HT1080 (cell line): ENCODE results near the gene ZBED4. TPM values are rescaled to one million over a fixed set of nuclear protein-coding genes. Genes with fewer than 3 reads are reported as not detected.
A peak's percentile ranks its signal among the peaks of the same experiment; 100 is the strongest.

Source experiments
- DNase-seq: peaks from one replicate; pipeline ENCODE4 v3.0.0-alpha.2; 2015; ENCODE audit warnings: low read depth
- total RNA-seq: library from RNA; depleted of rRNA; stranded (reverse); fragments of >200 nt; shearing (Covaris generic); gene quantifications from 2 replicates; pipeline ENCODE4 v1.2.3, GENCODE V29; 2014

The ZBED4 gene
- total RNA-seq, 1 experiment from 2014 or later: 15.1 TPM

DNA sequence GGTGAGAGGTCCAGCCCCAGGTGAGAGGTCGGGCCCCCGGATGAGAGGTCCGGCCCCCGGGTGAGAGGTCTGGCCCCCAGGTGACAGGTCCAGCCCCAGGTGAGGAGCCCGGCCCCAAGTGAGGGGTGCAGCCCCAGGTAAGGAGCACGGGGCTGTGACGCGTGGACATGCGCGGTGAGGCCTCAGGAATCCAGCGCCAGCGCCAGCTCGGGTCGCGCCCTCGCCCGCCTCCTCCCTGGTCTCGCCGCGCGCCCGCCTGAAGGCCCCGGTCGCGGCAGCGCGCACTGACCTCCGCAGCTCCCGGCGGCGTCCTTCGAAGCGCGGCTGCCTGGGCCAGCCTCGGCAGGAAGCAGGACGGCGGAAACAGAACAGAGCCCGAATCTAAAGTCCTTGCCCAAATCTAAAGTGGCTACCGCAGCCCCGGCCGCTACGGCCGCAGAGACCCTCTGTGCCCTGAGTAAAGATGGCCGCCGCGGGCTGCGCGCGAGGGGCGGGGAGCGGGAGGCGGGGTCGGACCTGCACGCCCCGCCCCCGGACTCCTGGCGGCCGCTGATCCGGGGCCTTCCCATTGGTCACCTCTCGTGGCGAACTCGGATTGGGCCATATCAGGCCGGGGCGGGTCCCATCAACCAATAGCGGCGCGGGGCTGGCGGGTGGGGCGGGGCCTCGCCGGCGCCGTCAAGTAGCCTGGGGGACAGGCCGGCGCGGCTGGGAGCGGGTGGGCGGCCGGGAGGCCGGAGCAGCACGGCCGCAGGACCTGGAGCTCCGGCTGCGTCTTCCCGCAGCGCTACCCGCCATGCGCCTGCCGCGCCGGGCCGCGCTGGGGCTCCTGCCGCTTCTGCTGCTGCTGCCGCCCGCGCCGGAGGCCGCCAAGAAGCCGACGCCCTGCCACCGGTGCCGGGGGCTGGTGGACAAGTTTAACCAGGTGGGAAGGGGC is 64.6 kb downstream of the ZBED4 start, which contains the start of the genes ALG12 and CRELD2:
ALG12 (minus strand) TSS at position 465 of the 937 bp plus-strand sequence. CDS start 4,673 bp downstream, outside the sequence.
CRELD2 (plus strand) TSS at position 661 of the 937 bp plus-strand sequence; CDS start at position 797, 136 bp downstream.
- peak; percentile 95 for DNase-seq

DNA sequence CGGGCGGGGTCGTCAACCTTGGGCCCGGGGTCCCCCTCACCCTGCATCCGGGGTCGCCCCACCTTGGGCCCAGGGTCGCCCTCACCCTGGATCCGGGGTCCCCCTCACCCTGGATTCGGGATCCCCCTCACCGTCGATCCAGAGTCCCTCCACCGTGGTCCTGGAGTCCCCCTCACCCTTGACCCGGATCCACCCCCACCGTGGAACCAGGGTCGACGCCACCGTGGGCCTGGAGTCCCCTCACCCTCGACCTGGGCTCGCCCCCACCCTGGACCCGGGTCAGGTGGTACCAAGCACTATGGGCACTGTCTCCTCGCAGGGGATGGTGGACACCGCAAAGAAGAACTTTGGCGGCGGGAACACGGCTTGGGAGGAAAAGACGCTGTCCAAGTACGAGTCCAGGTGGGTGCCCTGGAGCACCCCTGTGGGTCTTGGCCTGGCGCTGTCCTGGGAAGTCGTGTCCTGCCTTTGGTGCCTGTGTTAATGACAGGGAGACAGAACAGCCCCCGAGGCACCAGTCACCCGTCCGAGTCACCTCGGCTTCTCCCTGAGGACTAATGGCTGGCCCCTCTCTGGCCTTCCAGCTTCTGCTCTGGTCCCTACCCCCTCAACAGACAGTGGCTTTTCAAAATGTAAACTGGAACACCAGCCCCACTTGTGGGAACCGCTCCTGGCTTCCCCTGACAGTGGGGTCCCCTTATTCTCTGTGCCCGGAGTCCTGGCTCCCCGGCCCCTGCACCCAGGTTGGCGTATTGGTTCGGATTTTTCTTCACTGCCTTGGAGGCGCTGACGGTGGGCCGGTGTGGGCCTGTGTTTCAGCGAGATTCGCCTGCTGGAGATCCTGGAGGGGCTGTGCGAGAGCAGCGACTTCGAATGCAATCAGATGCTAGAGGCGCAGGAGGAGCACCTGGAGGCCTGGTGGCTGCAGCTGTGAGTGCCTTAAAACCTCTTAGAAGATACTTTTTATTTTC is 65.6 kb downstream of the ZBED4 start:
- DNase-seq: no peak

DNA sequence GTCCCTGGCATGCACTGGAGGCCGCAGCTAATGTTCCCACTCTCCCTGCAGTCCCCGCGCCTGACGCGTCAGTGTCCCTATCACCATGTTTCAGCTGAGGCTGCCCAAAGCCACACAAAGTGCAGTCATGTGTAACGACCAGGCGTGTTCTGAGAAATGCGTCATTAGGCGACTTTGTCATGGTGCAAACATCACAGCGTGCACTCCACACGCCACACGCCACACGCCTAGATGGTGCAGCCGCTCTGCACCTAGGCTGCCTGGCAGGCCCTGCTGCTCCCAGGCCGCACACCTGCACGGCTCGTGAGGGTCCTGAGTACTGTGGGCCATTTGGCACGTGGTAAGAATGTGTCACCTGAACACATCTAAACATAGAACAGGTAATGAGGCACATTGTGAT is 67.2 kb downstream of the ZBED4 start:
- no peak for DNase-seq

DNA sequence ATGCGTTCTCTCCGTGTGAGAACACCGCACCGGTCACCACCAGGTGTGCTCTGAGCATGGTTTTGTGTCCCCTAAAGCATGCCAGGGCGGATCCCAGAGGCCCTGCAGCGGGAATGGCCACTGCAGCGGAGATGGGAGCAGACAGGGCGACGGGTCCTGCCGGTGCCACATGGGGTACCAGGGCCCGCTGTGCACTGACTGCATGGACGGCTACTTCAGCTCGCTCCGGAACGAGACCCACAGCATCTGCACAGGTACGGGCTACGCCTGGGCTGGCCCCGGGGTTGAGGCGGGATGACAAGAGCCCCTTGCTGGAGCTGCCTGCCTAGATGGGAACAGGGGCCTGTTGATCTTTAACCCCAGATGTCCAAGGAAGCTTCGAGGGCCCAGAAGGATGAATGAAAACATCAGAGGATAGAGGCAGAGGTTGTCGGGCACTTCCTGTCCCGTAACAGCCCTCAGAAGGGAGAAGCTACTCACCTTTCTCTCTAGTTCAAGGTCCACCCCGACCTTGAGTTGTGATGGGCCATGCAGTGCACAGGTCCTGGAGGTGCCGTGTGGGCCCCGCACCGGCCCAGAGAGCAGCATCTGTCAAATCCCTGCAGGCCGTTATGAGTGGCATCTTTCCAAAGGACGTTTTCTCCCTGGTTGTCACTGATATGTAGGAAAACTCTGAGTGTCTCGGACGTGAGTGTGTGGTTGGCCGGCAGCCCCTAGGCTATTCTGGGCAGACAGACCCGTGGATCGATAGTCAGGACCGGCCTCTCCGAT is 68.0 kb downstream of the ZBED4 start:
- no peak for DNase-seq

DNA sequence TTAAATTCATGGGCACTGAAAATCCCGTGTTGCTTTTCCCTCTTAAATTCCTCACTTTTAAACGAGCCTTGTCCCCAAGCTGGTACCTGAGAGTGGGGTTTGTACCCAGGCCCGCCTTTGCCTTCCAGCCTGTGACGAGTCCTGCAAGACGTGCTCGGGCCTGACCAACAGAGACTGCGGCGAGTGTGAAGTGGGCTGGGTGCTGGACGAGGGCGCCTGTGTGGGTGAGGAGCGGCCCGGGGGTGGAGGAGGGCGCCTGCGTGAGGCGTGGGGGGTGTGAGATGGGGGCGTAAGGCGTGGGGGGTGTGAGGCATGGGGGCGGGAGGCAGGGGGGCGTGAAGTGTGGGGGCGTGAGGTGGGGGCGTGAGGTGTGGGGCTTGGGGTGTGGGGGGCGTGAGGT is 68.8 kb downstream of the ZBED4 start:
- DNase-seq: no peak

DNA sequence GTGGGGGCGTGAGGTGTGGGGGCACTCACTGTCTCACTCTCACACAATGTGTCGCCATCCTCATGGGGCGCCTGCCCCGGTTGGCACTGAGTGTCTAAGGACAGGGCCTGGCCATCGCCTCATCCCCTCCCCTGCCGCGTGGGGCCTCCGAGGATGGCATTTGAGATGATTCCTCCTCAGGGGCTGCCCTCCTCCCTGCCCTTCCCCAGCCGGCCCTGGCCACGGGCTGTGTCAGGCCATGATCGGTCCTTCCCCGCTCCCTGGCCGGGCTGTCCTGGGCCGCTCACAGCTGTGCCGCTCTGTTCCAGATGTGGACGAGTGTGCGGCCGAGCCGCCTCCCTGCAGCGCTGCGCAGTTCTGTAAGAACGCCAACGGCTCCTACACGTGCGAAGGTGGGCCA is 69.3 kb downstream of the ZBED4 start:
- no peak for DNase-seq

DNA sequence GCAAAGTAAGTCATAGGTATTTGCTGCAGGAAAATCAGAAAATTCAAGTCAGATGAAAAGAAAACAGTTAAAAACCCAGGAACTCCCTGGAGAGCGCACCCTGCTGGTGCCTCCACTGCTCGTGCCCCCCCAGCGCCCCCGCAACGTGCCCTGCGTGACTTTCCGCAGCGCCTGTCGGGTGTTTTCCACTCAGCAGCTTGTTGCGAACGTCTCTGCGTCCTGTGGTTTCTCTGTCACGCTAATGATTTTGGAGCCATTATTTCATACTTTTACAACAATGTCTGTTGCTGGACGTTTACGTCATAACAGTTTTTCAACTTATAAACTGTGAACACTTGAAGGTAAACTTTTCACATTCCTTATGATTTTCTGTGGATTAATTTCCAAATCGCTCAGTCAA is 69.8 kb downstream of the ZBED4 start:
- no peak for DNase-seq

DNA sequence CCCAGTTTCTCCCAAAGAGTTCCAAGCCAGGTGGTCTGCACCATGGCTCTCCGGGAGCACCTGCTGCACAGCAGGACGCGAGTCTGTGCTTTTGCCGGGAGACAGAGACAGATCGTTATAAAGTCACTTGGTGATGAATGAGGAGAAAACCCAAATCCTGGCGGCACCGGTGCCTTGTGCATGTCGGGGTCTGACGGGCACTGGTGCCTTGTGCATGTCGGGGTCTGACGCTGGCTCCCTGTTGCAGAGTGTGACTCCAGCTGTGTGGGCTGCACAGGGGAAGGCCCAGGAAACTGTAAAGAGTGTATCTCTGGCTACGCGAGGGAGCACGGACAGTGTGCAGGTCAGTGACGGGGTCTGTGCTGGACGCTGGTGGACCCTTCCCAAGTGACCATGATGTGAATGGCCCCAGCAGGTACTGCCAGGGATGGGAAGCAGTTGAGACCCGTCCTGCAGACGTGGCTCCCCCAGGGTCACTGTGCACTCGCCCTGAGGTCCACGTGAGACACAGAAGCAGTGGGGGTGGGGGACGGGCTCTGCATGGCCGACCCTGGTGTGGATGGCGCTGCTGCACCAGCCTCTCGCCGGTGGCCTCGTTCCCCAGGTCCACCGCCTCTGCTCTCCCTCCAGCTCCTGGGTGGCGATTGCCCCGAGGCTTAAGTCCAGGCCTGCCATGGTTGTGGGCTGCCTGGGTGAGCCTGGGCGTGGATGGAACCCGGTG is 70.6 kb downstream of the ZBED4 start:
- DNase-seq: no peak

DNA sequence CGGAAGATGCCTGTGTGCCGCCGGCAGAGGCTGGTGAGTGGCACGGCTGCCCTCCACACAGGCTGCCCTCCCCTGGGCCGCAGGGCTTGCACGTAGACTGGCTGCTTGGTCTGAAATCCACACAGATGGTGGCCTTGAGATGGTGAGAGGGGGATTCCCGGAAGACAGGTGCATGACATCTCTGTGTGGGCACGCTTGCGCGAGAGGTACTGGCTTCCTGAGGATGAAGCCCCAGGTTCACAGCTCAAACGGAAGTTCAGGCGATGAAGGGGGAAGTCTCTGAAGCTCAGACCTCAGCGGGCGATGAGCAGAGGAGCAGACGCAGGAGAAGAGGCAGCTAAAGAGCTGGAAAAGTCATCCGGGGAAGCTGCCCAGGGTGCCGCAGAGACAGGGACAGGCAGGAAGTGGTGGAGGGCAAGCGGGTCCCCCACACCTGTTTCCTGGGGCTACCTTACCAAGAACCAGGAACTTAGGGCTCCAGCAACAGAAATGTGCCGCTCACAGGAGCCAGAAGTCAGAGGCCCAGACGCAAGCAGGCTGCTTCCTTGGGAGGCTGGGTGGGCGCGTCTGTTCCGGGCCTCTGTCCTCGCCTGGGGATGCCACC is 72.0 kb downstream of the ZBED4 start:
- no peak for DNase-seq

DNA sequence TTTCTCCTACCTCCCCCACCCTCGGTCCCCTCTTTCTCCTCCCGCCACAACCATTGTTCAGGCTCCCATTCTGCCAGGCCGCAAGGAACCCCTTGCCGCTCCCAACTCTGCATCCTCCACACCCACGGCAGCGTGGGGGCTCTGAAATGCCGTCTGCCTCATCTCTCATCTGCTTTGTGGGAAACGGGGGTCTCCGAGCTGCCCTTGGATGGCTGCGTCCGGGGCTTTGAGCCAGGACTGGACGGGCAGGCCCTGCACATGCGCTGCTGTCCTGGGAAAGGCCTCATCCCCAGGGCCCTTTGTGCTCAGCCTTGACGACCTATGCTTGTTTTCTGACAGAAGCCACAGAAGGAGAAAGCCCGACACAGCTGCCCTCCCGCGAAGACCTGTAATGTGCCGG is 73.3 kb downstream of the ZBED4 start:
- no peak for DNase-seq

DNA sequence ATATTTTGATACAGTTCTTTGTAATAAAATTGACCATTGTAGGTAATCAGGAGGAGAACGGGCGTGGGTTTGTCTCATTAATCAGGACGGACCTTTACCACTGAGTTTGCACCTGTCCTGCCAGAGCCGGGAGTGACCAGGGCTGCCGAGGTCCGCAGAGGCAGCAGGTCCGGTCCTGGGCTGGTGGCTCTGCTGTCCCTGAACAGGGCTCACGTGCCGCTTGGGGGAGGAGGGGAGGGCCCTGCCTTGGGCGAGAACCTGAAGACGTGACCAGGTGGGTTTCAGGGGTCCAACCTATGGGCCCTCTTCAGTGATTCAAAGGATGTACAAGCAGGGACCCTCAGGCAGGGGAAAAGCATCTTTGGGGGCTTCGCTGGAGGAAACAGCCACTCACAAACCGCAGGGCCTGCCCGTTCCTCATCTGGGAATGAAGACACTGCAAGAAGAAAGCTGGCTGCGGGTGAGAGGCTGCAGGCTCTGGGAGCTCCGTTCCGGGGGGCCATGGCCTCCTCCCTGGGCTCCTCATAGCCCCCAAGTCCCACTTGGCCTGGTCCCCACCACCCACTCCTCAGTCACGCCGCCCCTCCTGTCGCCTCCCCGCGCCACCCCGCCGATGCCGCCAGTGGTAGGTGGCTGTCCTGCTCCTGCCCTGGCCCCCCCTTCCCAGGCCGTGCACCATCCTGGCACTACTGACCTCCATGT is 74.0 kb downstream of the ZBED4 start:
- DNase-seq: no peak

DNA sequence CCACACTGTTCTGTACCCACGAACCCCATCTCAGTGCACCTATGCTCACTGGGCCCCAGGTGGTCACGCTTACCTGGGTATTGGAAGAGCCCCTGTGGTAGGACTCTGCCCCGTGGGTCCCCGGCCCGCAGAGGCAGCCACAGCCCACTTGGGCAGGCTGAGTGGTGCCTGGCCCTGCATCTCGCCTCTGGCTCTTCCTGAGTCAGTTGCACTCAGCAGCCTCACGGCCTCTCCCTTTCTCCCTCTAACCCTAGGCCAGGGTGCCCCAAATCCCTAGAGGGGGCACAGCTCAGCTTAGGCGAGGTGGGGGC is 74.5 kb downstream of the ZBED4 start:
- no peak for DNase-seq

DNA sequence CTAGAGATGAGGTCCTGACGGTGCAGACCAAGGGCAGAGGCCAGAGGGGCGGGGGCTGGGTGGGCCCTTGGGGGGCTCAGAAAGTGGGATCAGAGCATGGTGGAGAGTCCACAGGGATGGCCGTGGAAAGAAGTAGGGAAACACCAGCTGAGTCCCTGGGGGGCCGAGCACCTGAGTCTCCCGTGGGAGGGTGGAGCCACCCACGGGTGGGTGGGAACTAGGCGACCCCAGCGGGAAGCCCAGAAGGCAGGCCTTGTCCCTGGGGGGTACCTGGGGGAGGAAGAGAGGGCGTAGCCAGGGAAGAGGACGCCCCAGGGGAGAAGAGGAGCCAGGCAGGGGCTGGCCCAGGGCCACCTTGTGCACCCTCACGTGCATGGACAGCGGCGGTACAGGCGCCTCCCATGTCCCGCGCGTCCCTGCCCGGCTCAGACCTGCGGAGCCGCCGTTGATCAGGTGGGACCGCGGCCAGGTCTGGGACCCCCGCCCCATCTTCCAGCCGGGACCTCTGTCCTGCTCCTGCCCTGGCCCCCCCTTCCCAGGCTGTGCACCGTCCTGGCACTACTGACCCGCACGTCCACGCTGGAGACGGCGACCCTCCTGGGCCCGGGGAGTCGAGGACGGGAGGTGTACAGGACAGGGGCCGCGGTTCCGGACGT is 75.0 kb downstream of the ZBED4 start:
- DNase-seq: no peak

DNA sequence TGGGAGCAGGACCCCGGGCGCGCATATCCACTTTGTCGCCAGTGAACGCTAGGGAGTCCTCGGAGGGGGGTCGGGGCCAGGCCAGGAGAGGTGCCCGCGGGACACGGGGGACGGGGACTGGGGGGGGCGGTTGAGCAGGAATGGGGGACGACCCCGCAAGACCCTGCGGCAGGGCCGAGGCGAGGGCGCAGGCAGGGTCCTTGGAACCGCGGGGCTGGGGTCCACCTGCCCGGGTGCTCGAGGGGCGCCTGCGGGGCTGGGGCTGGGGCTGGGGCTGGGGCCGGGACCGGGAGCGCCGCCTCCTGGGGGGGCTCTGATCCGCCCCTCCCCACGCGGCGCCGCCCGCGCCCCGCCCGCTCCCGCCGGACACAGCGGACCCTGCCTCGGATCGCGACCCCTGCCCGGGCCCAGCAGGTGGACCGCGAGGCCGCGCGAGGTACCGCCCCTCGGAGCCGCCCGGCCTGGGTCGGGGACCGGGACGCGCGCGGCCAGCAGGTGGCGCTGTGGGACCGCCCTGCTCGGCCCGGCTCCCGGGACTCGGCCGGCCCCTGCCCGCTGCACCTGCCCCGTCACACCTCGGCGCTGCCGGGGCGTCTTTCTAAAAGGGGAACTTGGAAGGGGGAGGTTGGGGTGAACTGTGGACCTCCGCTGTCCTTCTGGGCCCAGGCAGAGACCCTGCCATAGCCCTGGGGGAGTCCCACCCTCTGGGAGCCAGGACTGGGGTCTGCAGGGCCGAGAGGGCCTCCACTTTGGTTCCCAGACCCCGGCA is 75.8 kb downstream of the ZBED4 start:
- peak; percentile 29 for DNase-seq

DNA sequence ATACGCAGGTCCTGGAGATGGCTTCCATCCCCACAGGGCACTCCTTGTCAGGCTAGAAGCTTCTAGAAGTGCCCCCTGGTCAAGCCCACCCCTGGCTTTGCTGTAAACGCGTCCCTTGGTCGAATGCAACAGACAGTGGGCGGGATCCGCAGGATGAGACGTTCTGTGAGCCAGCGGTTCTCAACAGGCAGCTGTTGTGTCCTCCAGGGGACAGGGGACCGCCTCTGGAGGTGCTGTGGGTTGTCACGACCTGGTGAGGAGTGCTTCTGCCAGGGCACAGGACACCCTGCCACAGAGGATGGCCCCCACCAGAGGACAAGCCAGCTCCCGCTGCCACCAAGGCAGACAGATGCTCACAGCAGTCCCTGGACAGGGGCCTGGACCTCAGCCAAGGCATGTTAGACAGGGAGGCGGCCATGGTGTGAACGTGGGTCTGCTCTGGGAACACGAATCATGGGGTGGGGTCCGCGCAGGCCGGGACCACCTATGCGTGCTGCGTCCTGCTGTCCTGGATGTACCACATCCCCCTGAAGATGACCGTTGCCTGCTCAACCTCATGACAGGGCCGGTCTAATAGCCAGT is 76.4 kb downstream of the ZBED4 start:
- DNase-seq: no peak

DNA sequence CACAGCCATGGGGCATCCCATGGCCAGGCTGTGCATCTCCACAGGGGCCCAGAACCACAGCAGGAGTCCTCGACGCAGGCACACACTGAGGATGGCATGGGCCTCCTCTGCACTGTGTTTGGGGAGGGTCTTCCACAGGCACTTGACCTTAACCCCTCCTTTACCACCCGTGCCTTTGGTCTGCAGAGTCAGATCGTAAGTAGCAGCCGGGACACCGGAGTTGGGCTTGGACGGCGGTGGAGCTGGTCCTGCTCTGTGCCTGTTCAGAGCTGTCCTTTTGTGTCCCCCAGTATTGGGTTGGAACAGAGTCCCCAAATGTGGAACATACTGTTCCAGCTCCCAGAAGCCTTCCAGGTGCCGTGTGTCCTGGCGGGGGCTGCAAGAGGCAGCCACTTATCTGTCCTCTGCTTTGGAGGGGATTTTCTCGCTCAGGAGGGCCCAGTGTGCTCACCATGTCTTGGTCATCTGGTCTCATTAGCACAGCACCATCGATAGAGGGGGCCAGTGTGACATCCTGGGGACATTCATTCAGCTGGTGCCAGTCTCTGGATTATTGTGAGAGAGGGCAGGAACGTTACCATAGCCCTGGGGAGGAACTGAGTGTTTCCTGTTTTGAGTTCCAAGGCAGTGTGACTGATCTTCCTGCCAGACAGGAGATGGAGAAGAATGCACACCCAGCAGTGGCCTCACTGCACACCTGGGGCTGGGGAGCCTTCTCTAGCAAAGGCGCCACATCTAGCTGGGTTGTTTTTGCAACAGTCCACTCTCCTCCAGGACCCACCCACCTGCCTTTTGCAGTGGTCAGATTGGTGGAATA is 77.2 kb downstream of the ZBED4 start:
- peak; percentile 83 for DNase-seq
